ENCODE measurements around the gene OMA1.

GRCh38 chr1:58545591-58546519 is 671 bp downstream of the OMA1 start:
- TF ChIP-seq CTCF (IDR thresholded peaks at IDR 0.05; ENCODE audit: low read length) (no peak), EZH2phosphoT487 (IDR thresholded peaks at IDR 0.05; ENCODE audit: low read length) (no peak), EZH2 (optimal IDR thresholded peaks at IDR 0.05; ENCODE audit: low read depth, low read length) (no peak)
